NCI-H524 treated with DMSO at 0.1 percent for 48 hours (cell line): ENCODE results near the gene ASIC2.

Experiments used
- DNase-seq: peaks from one replicate; lab custom pipeline; 2025; lab: John Stamatoyannopoulos, UW

The ASIC2 gene

DNA sequence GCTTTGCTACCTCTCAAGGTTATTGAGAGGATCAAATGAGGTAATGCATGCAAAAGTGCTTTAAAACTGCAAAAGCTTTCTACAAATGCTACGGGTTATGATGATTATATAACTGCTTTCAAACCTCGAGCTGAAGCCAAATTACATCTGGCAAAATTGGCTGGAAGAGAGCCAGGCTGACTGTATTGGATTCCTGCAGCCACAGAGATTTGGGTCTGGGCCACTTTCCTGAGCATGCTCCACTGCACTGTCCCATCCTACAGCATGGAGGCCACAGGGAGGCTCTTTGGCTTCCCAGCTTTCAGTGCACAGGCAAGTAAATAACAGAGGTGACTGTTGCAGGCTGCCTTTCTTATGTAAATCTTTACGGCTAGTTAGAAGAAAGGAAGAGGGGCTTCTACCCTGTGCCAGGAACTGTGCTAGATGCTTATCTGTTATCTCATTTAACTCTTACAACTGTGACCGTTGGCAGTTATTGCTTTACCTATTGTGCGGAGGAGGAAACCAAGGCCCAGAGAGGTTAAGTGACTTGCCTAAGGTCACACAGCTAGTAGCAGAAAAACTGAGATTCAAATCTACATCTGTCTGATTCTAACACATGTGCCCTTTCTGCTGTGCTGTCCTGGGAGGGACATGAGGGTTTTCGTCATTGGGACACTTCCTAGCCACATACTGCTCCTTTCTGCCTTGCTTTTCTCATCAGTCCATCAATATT is 179.7 kb downstream of the ASIC2 start:
- no peak for DNase-seq

DNA sequence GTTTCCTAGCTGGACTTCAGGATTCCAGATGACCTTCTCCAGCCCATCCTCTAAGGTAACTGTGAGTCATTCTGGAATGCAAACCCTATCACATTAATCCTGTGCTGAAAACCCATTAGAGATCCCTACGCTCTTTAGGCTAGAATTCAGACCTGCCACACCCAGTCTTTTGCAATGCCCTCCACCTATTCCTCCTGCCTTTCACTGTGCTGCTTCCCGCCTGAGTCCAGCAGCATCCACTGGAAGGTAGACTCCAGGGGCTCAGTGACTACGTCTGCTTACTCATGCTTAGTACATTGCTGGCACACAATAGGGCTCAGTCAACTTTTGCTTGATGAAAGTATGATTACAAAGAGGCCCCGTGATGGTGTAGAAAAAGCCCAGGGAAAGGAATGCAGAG is 180.3 kb downstream of the ASIC2 start:
- no peak for DNase-seq

DNA sequence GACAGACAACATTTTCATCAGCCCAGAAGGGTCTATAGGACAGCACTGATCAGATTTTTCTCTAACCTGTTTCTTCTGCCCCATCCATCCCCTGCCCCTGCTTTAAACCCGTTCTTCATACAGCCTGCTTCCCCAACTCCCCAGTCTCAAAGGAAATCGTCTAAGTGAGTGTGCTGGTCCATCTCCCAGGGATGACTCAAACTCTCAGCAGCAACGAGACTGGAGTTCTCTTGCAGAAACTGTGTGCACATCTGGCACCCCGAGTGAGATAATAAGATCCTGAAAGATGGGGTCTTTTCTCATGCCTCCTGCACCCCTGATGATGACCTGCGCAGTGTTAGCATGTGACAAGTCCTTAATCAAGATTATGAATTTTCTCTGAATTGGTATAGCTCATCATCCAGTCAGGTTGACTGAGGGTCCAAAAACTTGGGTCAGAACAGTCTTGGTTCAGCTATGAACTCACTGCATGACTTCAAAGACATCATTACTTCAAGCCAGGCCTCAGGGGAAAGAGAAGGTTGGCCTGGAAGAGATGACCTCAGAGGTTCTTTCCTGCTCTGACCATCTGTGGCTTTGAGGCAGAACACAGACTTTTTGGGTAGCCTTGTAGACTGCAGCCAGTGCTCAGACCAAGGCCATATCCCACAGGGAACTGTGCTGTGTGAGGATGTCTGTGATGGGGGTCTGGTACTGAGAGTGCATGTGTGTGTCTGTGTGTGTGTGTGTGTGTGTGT is 183.6 kb downstream of the ASIC2 start:
- no peak for DNase-seq

DNA sequence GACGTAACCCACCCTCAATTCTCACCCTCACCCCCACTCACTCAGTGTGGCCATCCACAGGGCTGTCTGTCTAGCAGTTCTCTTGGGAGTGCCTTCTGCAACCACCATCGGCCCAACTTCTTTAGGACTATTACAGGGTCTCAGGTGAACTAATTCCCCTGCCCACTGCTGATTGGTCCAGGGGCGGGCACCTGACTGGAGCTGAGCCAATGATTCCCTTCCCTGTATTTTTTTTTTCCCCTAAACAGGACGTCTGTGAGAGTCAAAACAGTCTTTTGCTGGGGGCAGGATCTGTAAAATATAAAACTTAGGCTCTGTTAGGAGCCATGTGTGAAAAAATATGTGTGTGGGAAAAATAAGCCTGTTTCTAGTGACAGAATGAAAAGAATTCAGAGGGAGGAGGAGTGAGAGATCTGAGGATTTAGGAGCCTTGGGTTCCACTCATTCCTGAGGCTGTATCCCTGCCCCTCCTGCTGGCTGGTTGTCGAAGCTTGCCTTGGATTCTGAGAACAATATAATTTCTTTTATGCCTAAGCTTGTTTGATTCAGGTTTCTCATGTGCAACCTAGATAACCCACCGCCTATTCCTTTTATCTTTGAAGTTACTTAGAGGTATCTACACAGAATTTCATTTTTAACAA is 186.4 kb downstream of the ASIC2 start:
- DNase-seq, result no peak

DNA sequence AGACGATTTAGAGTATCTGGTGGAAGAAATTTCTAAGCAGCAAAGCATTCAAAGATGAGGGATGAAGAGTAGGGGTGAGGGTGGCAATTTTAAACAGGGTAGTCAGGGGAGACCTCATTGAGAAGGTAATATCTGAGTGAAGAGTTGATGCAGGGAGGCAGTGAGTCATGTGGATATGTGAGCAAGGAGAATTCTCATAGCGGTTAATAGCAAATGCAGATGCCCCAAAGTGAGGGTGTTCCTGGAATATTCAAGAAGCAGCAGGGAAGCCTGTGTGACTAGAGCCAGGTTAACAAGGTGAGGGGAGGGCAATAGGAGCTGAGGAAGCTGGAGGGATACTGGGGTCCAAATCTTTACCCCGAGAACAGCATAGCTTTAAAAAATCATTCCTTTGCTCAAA is 187.2 kb downstream of the ASIC2 start:
- no peak for DNase-seq

DNA sequence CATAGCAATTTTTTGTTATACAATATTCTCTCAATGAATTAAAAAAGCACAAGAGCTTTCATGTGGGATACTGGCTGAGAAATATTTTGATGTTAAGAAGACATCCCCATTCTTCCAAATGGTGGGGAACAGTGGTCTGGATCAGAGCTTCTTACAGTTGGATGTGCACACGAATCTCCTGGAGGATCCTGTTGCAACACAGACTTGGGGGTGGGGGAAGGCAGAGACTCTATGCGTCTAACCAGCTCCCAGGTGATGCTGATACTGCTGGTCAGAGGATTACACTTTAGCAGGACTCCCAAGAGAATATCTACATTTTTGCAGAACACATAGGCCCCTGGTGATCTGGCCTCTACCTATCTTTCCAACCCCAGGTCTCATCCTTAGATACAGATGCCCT is 193.2 kb downstream of the ASIC2 start:
- DNase-seq, result no peak

DNA sequence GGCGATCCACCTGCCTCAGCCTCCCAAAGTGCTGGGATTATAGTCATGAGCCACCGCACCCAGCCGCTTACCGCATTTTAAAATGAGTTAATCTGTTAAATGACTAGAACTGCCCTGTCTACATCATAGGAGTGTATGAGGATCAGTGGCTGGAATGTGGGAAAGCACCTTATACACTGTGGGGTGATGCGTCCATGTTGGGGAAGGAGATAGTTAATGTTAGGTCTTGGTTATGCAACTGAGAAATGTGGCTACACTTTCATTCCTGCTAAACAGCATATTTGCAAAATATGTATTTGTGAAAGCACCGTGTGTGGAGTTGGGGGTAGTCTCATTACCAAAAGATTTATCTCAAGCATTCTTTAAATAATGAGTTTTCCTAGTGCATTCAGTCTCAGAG is 193.8 kb downstream of the ASIC2 start:
- no peak for DNase-seq

DNA sequence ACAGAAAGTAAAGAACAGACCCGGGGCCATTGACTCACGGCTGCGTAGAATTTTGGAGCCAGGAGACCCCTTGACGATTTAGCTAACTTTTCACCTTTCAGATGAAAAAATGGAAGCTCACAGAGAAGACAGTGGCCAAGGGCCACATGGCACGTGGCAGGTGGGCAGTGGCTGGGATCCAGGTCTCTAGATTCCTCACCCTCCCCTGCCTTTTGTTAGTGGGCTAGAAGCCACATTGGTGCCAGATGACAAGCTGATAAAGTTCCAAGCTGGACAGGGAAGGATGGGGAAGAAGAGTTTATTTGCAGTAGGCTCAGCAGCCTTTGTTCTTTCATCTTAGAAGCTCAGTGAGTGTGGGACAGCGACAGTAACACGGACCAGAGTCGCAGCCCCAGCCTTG is 195.7 kb downstream of the ASIC2 start:
- DNase-seq, result no peak

DNA sequence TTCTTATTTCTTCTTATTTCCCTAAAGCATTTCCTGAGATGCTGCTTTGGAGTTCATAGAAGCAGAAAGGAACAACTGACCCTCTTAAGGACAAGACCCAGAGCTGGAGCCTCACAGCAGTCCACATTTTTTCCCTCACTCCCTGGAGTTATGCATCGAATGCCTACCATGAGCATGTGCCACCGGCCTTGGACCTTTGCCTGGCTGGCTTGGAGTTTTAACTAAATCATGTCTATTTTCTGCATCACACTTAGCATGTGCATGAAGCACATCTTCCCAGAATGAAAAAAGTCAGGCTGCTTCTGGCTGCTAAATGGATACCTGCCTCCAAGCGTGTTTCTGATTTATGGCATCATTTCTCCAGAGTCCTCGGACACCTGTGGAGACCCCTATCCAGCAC is 196.9 kb downstream of the ASIC2 start:
- no peak for DNase-seq

DNA sequence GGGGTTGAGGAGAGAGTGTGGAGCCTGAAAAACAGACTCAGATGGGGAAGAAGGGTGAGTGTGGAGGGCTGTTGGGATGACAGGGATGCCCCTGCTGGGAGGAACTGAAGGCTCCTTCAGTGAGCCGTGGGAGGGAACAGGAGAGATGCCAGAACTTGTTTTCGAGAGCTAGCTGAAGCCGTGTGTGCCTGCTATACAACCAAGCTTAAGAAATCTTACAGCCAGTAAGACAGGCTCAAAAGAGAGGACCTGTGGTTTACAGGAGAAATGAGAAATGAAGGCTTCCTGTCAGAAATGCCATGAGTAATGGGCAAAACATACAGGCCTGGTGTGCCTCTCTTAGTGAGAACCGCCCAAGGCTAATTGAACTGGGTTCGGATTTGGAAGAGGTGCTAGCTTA is 201.8 kb downstream of the ASIC2 start:
- no peak for DNase-seq

DNA sequence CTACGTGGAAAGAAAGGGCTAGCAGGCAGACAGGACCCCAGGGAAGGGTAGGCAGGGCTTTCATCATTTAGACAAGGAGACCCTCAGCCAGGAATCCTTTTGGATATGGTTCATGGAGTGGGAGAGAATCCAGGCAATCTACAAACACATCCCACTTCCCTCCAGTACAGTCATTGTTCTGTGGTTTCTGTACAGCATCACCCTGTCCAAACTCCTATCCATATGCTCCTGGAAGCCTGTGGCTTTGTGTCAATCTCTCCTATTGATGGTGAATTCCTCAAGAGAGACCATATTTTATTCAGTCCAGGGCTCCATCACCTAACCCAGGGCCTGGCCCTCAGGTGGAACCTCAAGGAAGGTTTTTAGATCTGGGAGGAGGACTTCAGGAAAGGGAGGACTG is 202.3 kb downstream of the ASIC2 start:
- no peak for DNase-seq

DNA sequence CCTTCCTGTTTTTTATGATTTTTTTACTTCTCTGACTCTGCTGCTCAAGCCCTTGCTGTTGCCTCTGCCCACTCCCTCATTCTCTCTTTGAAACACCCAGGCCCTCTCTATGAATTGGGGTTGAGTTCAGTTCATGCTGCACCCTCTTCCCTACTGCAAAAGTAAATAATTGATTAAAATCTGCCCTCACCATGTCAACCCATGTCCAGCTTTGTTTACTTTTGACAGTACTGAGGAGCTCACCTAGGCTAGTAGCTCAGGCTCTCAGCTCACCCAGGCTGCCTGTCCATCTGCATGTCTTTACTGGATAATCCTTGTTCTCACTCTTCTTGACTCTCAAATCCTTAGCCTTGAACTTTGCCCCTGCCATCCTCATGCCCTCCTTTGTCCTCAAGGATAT is 206.2 kb downstream of the ASIC2 start:
- no peak for DNase-seq

DNA sequence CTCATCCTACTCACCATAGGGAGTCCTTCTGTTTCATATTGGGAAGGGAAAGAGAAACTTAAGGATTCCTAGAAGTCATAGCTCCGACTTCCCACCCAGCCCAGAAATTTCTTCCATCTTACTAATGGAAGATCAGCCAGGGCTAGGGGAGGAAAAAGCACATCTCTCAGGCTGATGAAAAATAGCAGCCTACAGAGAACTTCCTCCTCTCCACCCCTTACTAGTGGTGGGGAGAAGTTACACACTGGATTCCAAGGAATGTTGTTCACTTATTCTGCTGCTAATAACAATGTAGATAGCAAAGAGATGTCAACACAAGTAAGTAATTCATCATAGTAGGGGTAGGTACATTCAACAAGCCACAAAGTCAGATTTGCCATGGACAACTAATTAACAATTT is 207.1 kb downstream of the ASIC2 start:
- DNase-seq, result no peak

DNA sequence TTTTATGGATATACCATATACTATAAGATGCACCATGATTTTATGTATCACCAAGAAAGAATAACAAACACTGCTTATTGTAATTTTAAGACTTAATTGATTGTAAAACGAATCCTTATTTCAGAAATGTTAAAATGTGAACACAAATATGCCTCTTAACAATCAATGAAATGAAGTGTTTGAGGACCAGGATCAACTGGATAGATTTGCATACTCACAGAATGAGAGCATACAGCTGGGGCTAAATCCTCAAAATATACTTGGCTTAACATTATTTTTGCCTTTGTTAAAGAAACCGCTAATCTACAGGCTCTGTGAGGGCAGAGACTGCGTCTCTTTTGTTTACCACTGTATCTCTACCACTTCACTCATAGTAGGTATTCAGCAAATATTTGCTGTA is 207.8 kb downstream of the ASIC2 start:
- no peak for DNase-seq

DNA sequence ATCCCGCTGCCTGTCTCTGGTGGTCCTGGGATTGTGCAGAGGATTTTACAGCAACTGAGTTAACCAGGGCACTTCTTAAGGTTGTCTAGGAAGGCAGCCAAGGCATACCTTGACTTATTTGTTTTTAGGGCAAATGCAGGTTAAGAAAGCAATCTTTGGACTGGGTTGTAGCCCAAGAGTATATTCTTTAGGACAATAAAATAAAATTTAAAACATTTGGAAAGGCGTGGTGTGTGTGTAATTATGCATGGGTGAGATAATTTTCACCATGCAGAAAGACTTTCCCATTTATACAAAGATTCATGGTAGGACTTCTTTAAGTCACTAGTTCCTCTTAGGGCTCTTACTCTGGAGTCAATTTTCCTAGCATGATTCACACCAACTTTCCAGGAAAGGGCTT is 208.3 kb downstream of the ASIC2 start:
- no peak for DNase-seq

DNA sequence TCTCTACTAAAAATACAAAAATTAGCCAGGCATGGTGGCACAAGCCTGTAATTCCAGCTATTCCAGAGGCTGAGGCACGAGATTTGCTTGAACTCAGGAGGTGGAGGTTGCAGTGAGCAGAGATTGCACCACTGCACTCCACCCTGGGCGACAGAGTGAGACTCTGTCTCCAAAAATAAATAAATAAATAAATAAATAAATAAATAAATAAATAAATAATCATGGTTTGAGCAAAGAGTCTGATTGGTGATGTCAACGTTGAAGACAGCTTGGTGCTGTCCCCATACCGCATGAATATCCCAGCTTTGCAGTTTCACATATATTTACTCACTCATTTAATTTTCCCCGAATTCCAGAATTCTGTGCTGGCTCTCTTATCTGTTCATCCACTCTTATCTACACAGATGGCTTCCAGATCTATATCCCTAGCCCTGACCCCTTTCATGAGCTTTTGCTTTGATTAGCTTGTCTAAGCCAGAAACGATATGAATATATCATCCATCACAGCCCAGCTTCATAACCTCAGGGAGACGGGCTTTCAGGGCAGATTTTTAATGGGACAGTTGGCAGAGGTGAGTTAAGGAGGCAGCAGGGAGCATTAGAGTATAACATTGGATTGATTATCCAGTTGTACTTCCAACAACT is 210.4 kb downstream of the ASIC2 start:
- DNase-seq, result no peak

DNA sequence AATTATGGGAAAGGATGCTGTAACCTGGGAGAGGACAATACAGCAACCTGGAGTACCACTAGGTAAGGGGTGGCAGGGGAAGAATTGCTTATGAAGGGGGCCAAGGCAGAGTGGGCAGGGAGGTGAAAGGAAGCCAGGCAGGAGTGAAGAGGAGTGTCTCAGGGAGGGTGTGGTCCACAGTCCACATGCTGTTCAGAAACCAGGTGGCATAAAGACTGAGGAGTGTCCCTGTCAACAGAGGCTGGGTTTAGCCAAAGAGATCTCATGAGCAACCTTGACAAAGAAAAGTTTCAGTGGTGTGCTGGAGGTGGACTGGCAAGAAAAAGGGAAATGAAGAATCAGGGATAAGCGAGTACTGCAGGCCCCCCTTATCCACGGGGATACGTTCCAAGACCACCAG is 213.0 kb downstream of the ASIC2 start:
- DNase-seq, result no peak

DNA sequence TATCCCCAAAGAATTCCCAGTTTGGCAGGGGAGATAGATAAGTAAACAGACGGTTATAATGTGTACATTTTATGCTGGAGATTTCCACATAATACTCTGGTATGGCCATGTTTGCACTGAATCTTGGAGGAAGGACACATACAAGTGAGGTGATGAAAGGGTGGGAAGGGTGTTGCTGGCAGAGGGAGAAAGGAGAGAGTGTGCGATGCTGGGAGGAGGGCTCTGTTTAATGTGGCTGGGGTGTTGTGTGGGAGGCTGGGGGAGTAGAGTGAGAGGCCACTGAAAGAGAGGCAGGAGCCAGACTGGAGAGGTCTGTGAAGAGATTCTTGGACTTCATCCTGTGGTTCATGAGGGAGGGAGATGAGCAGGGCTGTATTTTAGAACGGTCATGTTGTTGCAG is 213.9 kb downstream of the ASIC2 start:
- DNase-seq, result no peak

DNA sequence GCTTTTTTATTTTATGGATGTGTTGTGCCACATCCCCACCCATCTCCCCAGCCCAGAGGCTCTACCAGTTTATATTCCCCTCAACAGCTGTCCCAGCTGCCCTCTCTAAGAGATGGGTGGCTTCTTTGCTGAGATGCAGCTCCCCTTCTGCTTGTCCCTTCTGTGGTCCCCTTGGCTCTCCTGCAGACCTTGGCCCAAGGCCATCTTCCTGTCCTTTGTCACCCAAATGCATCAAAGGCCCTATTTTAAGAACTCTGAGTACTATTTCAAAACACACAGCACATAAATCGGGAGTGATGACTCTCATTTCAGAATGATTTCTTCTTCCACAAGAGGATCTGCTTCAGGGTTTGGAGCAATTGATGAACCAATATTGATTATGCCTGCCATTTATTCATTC is 216.1 kb downstream of the ASIC2 start:
- no peak for DNase-seq

DNA sequence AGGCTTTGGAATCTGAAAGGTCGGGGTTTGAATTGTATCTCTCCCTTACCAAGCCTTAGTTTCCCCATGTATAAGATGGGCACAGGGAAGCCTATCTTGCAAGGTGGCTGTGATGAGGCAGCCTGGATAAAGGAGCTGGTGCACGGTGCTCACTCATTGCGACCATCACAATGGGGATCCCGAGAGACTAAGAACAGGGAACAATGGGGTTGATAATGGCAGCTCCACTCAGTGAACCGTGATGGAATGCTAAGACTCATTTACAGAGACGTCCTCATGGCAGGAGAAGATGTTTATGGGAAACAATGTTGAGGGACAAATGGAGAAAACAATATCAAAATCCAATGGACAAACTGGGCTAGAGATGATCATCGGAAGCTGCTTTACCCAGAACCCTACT is 219.7 kb downstream of the ASIC2 start:
- DNase-seq, result no peak

DNA sequence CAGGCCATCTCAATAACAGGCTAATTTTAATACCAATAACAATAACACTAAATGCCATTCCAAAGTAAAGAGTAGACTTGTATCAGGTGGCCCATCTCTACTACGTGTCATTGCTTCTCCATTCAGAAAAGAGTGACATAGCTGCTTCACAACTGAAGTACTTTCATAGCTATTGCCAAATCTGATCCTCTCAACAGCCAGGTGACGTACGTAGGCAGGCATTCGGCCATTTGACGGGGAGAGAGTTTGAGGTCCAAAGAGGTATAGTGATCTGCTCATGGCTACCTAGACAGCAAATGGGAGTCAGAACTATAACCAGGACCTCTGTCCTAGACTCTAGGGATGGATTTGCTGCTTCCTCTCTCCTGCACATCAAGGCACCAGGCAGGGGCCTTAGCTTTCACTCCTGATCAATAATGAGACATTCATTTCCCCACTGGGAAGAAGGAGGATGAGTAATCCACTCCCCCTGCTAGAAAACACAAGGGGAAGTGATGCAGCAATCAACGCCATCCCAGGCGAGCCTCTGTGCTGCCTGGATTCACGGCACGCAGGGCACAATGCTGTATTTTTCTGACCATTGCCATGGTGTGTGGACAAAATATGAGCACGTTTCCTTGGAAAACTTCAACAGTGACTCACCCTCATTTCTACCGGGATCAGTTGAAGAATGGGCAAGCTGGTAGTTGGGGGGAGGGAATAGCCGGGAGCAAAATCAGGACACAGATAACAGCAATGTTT is 220.5 kb downstream of the ASIC2 start:
- DNase-seq, result no peak

DNA sequence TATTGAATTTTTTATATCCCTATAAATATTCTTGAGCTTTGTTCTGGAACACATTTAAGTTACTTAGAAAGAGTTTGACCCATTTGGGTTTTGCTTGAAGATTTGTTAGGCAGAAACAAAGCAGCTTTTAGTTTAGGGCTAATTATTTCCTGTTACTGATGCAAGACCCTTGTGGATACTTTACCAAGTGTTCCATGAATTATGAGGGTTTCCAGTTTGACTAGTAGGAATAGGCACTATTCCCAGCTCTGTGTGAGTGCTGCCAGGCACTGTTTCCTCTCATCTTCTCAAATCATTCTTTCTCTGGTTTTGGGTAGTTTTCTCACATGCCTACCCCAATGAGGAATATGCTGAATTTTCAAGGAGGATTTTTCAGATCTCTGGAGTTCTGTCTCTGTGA is 221.4 kb downstream of the ASIC2 start:
- no peak for DNase-seq
